Nephron (organoid): ENCODE measurements around the gene TMEM87B.

ENCODE experiments used
- H3K27ac Mint-ChIP-seq, 3 experiments: 2 replicates each; pipeline ENCODE4 v1.8.0; 2020; ENCODE audit warnings: mixed read lengths in 3 of 3, mild to moderate bottlenecking in 2 of 3, moderate library complexity in 1 of 3
- H3K27me3 Mint-ChIP-seq: 2 replicates; pipeline ENCODE4 v1.8.0; 2021; ENCODE audit warnings: low read depth, mild to moderate bottlenecking, moderate library complexity, mixed read lengths
- H3K36me3 Mint-ChIP-seq: 2 replicates; pipeline ENCODE4 v1.8.0; 2020; ENCODE audit warnings: low read depth, mixed read lengths
- H3K4me1 Mint-ChIP-seq: 2 replicates; pipeline ENCODE4 v1.8.0; 2020; ENCODE audit warnings: mixed read lengths
- H3K4me3 Mint-ChIP-seq, 3 experiments: 2 replicates each; pipeline ENCODE4 v1.8.0; 2020; ENCODE audit warnings: mild to moderate bottlenecking in 3 of 3, mixed read lengths in 3 of 3, moderate library complexity in 2 of 3
- H3K9me3 Mint-ChIP-seq: 2 replicates; pipeline ENCODE4 v1.8.0; 2020; ENCODE audit warnings: mixed read lengths
- CTCF ChIP-seq, 3 experiments: fragments of 200-600 bp; sonication (generic); IDR thresholded peaks; one replicate each; pipeline ENCODE4 v1.5.0; 2021; ENCODE audit warnings: antibody characterized with exemption in 3 of 3; ENCODE audit not compliant: unreplicated experiment in 3 of 3

TMEM87B gene

GRCh38 chr2:112155331-112156151 is 100.5 kb downstream of the TMEM87B start:
- TF ChIP-seq CTCF (IDR thresholded peaks at IDR 0.05; ENCODE audit: unreplicated experiment in 3 of 3), result no peak
- Mint-ChIP-seq H3K36me3 (peaks cover 4% of the 10 kb centered on the region), H3K4me3 (no peak overlapping the region), H3K27ac (peak overlapping the region in 1 of 3 experiments; percentile 49), H3K27me3 (no peaks in the 10 kb centered on the region), H3K9me3 (no peaks in the 10 kb centered on the region), H3K4me1 (peaks cover 11% of the 10 kb centered on the region)

GRCh38 chr2:112156152-112156986 is 101.3 kb downstream of the TMEM87B start:
- Mint-ChIP-seq H3K27me3 (no peaks in the 10 kb centered on the region), H3K9me3 (no peaks in the 10 kb centered on the region), H3K36me3 (peaks cover 4% of the 10 kb centered on the region), H3K27ac (peak overlapping the region in 1 of 3 experiments; percentile 49), H3K4me3 (no peak overlapping the region), H3K4me1 (peaks cover 8% of the 10 kb centered on the region)
- TF ChIP-seq CTCF (IDR thresholded peaks at IDR 0.05; ENCODE audit: unreplicated experiment in 3 of 3), result no peak

GRCh38 chr2:112157472-112157871 is 102.4 kb downstream of the TMEM87B start:
- no peaks in the 10 kb centered on the region for H3K27me3 Mint-ChIP-seq
- no peaks in the 10 kb centered on the region for H3K9me3 Mint-ChIP-seq
- peaks cover 4% of the 10 kb centered on the region for H3K36me3 Mint-ChIP-seq
- peaks cover 8% of the 10 kb centered on the region for H3K4me1 Mint-ChIP-seq
- H3K27ac Mint-ChIP-seq, result no peak overlapping the region
- H3K4me3 Mint-ChIP-seq, result no peak overlapping the region
- no peak for TF ChIP-seq CTCF (IDR thresholded peaks at IDR 0.05; ENCODE audit: unreplicated experiment in 3 of 3)

- H3K4me3 Mint-ChIP-seq, result no peak overlapping the region
These were observed 104.4 kb downstream of the TMEM87B start for GRCh38 chr2:112159454-112159921.

More at GRCh38 chr2:112159454-112159921, 104.4 kb downstream of the TMEM87B start:
- Mint-ChIP-seq H3K9me3 (no peaks in the 10 kb centered on the region), H3K27ac (no peak overlapping the region), H3K27me3 (no peaks in the 10 kb centered on the region), H3K36me3 (peaks cover 4% of the 10 kb centered on the region), H3K4me1 (peaks cover 8% of the 10 kb centered on the region)
- TF ChIP-seq CTCF (IDR thresholded peaks at IDR 0.05; ENCODE audit: unreplicated experiment in 3 of 3), result no peak
